Kidney epithelial cell (primary cell): Measurements from ENCODE around the gene RRP12. TPM values are rescaled to one million over a fixed set of nuclear protein-coding genes. Genes with fewer than 3 reads are reported as not detected.

ENCODE experiments used
- DNase-seq: peaks from one replicate; pipeline ENCODE4 v3.0.0-alpha.2; 2010; ENCODE audit warnings: low read depth
- H3K27me3 ChIP-seq: 2 replicates; pipeline ENCODE4 v1.6.0; 2011; ENCODE audit warnings: low read length; ENCODE audit not compliant: control insufficient read depth, insufficient read depth
- H3K36me3 ChIP-seq: 2 replicates; pipeline ENCODE4 v1.5.1; 2011; ENCODE audit warnings: low read length; ENCODE audit not compliant: control insufficient read depth, insufficient read depth
- H3K4me3 ChIP-seq: 2 replicates; pipeline ENCODE4 v1.5.1; 2011; ENCODE audit warnings: low read depth, mild to moderate bottlenecking, control low read depth, low read length
- total RNA-seq: library from RNA; depleted of rRNA; stranded (reverse); fragments of >200 nt; gene quantifications from 2 replicates; pipeline ENCODE4 v1.2.3, GENCODE V29; 2015
- TF ChIP-seq, protein P1 (sequence below): IDR thresholded peaks from 2 replicates; pipeline ENCODE4 v1.5.1; 2011; ENCODE audit warnings: mild to moderate bottlenecking, moderate library complexity, low read length, control low read depth, inconsistent platforms; ENCODE audit not compliant: insufficient read depth, poor library complexity, severe bottlenecking

RRP12 gene
- total RNA-seq, 1 donor from 2014 or later, result 42.6 TPM

GRCh38 chr10:97356918-97357317, 44.2 kb downstream of the RRP12 start:
- Histone ChIP-seq H3K36me3 (no peaks in the 10 kb centered on the region), H3K4me3 (no peak overlapping the region), H3K27me3 (no peaks in the 10 kb centered on the region)
- TF ChIP-seq, protein P1, sequence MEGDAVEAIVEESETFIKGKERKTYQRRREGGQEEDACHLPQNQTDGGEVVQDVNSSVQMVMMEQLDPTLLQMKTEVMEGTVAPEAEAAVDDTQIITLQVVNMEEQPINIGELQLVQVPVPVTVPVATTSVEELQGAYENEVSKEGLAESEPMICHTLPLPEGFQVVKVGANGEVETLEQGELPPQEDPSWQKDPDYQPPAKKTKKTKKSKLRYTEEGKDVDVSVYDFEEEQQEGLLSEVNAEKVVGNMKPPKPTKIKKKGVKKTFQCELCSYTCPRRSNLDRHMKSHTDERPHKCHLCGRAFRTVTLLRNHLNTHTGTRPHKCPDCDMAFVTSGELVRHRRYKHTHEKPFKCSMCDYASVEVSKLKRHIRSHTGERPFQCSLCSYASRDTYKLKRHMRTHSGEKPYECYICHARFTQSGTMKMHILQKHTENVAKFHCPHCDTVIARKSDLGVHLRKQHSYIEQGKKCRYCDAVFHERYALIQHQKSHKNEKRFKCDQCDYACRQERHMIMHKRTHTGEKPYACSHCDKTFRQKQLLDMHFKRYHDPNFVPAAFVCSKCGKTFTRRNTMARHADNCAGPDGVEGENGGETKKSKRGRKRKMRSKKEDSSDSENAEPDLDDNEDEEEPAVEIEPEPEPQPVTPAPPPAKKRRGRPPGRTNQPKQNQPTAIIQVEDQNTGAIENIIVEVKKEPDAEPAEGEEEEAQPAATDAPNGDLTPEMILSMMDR, result no peak
- no peak for DNase-seq

GRCh38 chr10:97356318-97356914, 44.7 kb downstream of the RRP12 start:
- no peak for DNase-seq
- TF ChIP-seq, protein P1, result no peak
- Histone ChIP-seq H3K27me3 (no peaks in the 10 kb centered on the region), H3K36me3 (no peaks in the 10 kb centered on the region), H3K4me3 (no peak overlapping the region)

DNA sequence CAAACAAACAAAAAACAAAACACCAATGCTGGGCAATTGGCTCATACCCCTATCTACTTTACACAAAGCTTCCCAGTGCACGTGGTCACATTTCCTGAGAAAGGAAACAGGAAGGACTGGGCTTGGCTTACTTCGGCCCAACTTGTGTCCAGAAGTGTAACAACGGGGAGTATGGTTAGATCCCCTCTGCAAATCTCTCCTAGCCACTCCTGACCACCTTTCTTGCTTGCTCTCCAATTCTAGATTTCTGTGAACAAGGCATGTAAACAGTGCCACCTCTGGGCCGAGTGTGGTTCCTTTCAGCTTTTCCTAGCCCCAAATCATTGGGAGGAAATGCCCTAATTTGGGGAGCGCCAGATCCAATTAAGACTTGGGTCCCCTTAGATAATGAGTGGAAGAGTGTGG, 45.6 kb downstream of the RRP12 start:
- H3K36me3 ChIP-seq, result no peaks in the 10 kb centered on the region
- no peak for DNase-seq
- H3K27me3 ChIP-seq, result no peaks in the 10 kb centered on the region
- no peak overlapping the region for H3K4me3 ChIP-seq
- TF ChIP-seq, protein P1, result peak; percentile 37

DNA sequence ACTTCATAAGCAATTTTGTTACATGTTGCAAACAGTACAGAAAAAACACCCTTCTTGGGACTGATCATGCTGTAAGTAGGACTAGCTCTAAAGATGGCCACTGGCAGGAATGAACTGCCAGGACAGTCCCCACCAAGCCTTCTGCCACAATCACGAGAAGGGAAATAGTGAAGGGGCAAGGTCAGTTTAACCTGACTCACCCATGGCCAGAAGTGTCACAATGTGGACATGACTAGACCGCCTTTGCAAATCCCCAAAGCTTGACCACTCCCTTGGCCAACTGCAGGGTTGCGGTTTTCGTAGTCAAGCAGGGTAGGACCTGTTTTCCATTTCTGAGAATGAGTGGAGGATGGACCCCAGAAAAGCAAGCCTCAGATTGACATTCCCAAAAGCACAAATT, 47.2 kb downstream of the RRP12 start:
- TF ChIP-seq, protein P1, result no peak
- no peak for DNase-seq
- H3K27me3 ChIP-seq, result no peaks in the 10 kb centered on the region
- H3K4me3 ChIP-seq, result no peak overlapping the region
- no peaks in the 10 kb centered on the region for H3K36me3 ChIP-seq

DNA sequence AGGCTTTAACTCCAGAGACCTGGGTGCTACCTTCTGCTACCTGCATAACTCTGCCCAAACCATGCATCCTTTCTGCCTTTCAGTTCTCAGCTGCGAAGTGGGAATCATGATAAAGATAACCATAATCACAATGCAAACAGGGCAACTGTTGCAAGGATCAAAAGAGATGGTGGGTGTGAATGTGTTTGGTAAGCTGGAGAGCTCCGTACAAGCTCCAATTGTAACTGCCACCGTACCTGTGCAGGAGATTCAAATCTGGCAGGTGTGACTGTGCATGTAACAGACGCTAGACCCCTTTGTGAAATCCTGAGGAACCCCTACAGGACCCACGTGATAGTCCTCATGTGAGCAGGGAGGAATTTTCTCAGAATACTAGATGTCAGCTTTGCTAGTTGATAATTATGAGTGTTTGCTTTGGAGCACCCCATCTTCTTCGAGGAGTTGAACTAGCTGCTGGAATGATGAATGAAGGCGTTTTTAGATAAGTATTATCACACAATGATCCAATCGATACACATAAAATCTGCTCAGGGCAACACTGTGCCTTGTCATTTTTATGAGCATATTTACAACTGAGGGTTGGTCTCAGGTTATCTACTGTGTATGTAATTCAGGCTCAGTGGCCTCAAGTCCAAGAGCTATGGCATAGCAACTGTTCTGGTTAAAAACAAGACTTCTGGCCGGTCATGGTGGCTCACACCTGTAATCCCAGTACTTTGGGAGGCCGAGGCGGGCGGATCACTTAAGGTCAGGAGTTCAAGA, 51.2 kb downstream of the RRP12 start:
- TF ChIP-seq, protein P1, result no peak
- Histone ChIP-seq H3K36me3 (no peaks in the 10 kb centered on the region), H3K27me3 (no peaks in the 10 kb centered on the region), H3K4me3 (no peak overlapping the region)
- no peak for DNase-seq
